K562 (cell line): ENCODE measurements around the gene CELA3B. TPM values are rescaled to one million over a fixed set of nuclear protein-coding genes. Genes with fewer than 3 reads are reported as not detected.

Experiments used
- ATAC-seq: fragments of 200-7000 bp; cut with Tn5 transposase; 3 replicates; pipeline ENCODE4 v1.9.1; 2020; ENCODE audit warnings: moderate library complexity
- BruUV-seq: library from RNA; stranded (reverse); fragments of 400-500 nt; replicated peaks from 2 replicates; lab custom pipeline; 2021; lab: Mats Ljungman, UMichigan
- CTCF ChIA-PET: fragments of 300-600 bp; formaldehyde crosslinking; extraction: SDS; loops from one replicate; lab custom pipeline; 2021; ENCODE audit warnings: low intra/inter-chr PET ratio; lab: Yijun Ruan, JAX
- POLR2A ChIA-PET: fragments of 300-600, 350-650 bp; sonication (Branson Sonifier 250); formaldehyde crosslinking; extraction: SDS; loops from one replicate; lab custom pipeline; 2021; ENCODE audit warnings: antibody characterized with exemption, inconsistent platforms; lab: Yijun Ruan, JAX
- DNase-seq, 4 experiments: peaks; one replicate each; pipeline versions ENCODE4 v3.0.0 to v3.0.0-alpha.2; 2011 to 2018; ENCODE audit warnings: low spot score in 3 of 4, mixed read lengths in 3 of 4; ENCODE audit errors: extremely low read depth in 1 of 4
- FAIRE-seq: peaks from 2 replicates; lab custom pipeline; 2011; peaks lifted over from hg19 to GRCh38; lab: Jason Lieb, UNC
- H2AFZ ChIP-seq: 2 replicates; pipeline ENCODE4 v1.6.0; 2011; ENCODE audit warnings: low read depth, low read length, control low read depth, inconsistent platforms
- H3K27ac ChIP-seq: fragments of 200-600 bp; 3 replicates; pipeline ENCODE4 v1.8.0; 2011; ENCODE audit warnings: low read depth, mild to moderate bottlenecking, control low read depth, inconsistent platforms, low read length, moderate library complexity, mixed read lengths; ENCODE audit errors: extremely low read depth
- H3K27me3 ChIP-seq, 2 experiments: fragments of 300-600 bp in 1 of 2; 2 replicates in 1 of 2; 3 replicates in 1 of 2; pipeline versions ENCODE4 v1.6.0 to v1.8.0; 2011; ENCODE audit warnings: inconsistent platforms in 2 of 2, low read length in 2 of 2, mild to moderate bottlenecking in 1 of 2, mixed read lengths in 1 of 2, moderate library complexity in 1 of 2; ENCODE audit not compliant: control insufficient read depth in 2 of 2, insufficient read depth in 2 of 2
- H3K36me3 ChIP-seq: fragments of 300-600 bp; 3 replicates; pipeline ENCODE4 v1.8.0; 2011; ENCODE audit warnings: mild to moderate bottlenecking, low read length, inconsistent platforms; ENCODE audit not compliant: control insufficient read depth, insufficient read depth
- H3K4me1 ChIP-seq, 2 experiments: fragments of 200-600 bp in 1 of 2; replicated peaks in 1 of 2; 2 replicates in 1 of 2; 3 replicates in 1 of 2; pipeline versions ENCODE4 v1.5.1 to v1.8.0; 2011; ENCODE audit warnings: inconsistent platforms in 2 of 2, low read length in 2 of 2, mild to moderate bottlenecking in 1 of 2, mixed read lengths in 1 of 2, moderate library complexity in 1 of 2; ENCODE audit not compliant: control insufficient read depth in 2 of 2, insufficient read depth in 2 of 2
- H3K4me2 ChIP-seq: 2 replicates; pipeline ENCODE4 v1.6.1; 2011; ENCODE audit warnings: low read length, control low read depth, inconsistent platforms, mixed read lengths; ENCODE audit not compliant: insufficient read depth
- H3K4me3 ChIP-seq: fragments of 200-600 bp; sonication (generic), shearing (Covaris generic); 2 replicates; pipeline ENCODE4 v1.5.1; 2016; ENCODE audit warnings: control low read depth, inconsistent platforms
- H3K79me2 ChIP-seq: fragments of 200-600 bp; 3 replicates; pipeline ENCODE4 v1.8.0; 2011; ENCODE audit warnings: low read length, inconsistent platforms; ENCODE audit not compliant: control insufficient read depth, insufficient read depth
- H3K9ac ChIP-seq, 2 experiments: 2 replicates each; pipeline versions ENCODE4 v1.6.0 to v1.6.1; 2011; ENCODE audit warnings: low read depth in 2 of 2, low read length in 2 of 2, control low read depth in 1 of 2, inconsistent platforms in 1 of 2, mild to moderate bottlenecking in 1 of 2, mixed read lengths in 1 of 2; ENCODE audit not compliant: insufficient read depth in 1 of 2
- H3K9me1 ChIP-seq: one replicate; pipeline ENCODE4 v1.6.0; 2011; ENCODE audit warnings: inconsistent platforms, mild to moderate bottlenecking, low read length, moderate library complexity; ENCODE audit not compliant: control insufficient read depth, insufficient read depth
- H3K9me3 ChIP-seq: replicated peaks from 2 replicates; pipeline ENCODE4 v1.5.1; 2011; ENCODE audit warnings: low read depth, low read length, inconsistent platforms; ENCODE audit not compliant: control insufficient read depth, insufficient read depth
- H4K20me1 ChIP-seq: replicated peaks from 2 replicates; pipeline ENCODE4 v1.6.1; 2011; ENCODE audit warnings: low read length, inconsistent platforms, mixed read lengths; ENCODE audit not compliant: control insufficient read depth, insufficient read depth
- BHLHE40 ChIP-seq: IDR thresholded peaks from 2 replicates; pipeline ENCODE4 v1.6.1; 2011; ENCODE audit warnings: low read length, improper control_type of control experiment
- CBFA2T3 ChIP-seq: fragments of 450-650 bp; IDR thresholded peaks from 2 replicates; pipeline ENCODE4 v1.6.1; 2017
- ETV5 ChIP-seq: sonication (generic); formaldehyde crosslinking; IDR thresholded peaks from 2 replicates; pipeline ENCODE4 v1.4.0; 2020; ENCODE audit warnings: low read depth, mild to moderate bottlenecking, missing genetic modification reagents
- JUND ChIP-seq, 2 experiments: IDR thresholded peaks; 2 replicates in 1 of 2; 3 replicates in 1 of 2; pipeline ENCODE4 v1.6.1; 2011; ENCODE audit warnings: borderline replicate concordance in 2 of 2, low read depth in 2 of 2, low read length in 2 of 2, improper control_type of control experiment in 1 of 2, missing biosample characterization in 1 of 2, missing genetic modification characterization in 1 of 2, missing genetic modification reagents in 1 of 2
- MAZ ChIP-seq, 2 experiments: fragments of 450-650 bp in 1 of 2; sonication (generic) in 1 of 2; formaldehyde crosslinking; IDR thresholded peaks in 1 of 2; conservative IDR thresholded peaks in 1 of 2; 2 replicates each; pipeline versions ENCODE4 v1.4.0 to v1.5.0; 2020; ENCODE audit warnings: mild to moderate bottlenecking in 1 of 2, missing genetic modification reagents in 1 of 2
- NR2C1 ChIP-seq, 2 experiments: fragments of 450-650 bp; IDR thresholded peaks; 2 replicates each; pipeline ENCODE4 v1.6.1; 2017; ENCODE audit warnings: mild to moderate bottlenecking in 2 of 2, antibody characterized with exemption in 1 of 2, inconsistent platforms in 1 of 2, missing compliant biosample characterization in 1 of 2, missing genetic modification characterization in 1 of 2
- POLR2G ChIP-seq: fragments of 200-400 bp; formaldehyde crosslinking; IDR thresholded peaks from 2 replicates; pipeline ENCODE4 v1.6.1; 2017; ENCODE audit warnings: low read depth, mild to moderate bottlenecking, antibody characterized with exemption, low read length, moderate library complexity
- RBM25 ChIP-seq: fragments of 200-400 bp; formaldehyde crosslinking; IDR thresholded peaks from 2 replicates; pipeline ENCODE4 v1.6.1; 2018; ENCODE audit warnings: low read length, low read depth, moderate library complexity; ENCODE audit not compliant: severe bottlenecking
- RNF2 ChIP-seq: sonication (generic); IDR thresholded peaks from 2 replicates; pipeline ENCODE4 v1.6.1; 2016
- STAT5A ChIP-seq: IDR thresholded peaks from 2 replicates; pipeline ENCODE4 v1.6.1; 2012; ENCODE audit warnings: low read length, inconsistent platforms, borderline replicate concordance
- TCF7L2 ChIP-seq: fragments of 150-350 bp; IDR thresholded peaks from 2 replicates; pipeline ENCODE4 v1.6.1; 2016; ENCODE audit warnings: low read depth, mild to moderate bottlenecking, low read length, moderate library complexity
- ZBTB1 ChIP-seq: sonication (generic); formaldehyde crosslinking; IDR thresholded peaks from 2 replicates; pipeline ENCODE4 v1.8.1; 2023; ENCODE audit warnings: missing genetic modification reagents, low read depth, mild to moderate bottlenecking, borderline replicate concordance
- ZNF347 ChIP-seq: fragments of 450-650 bp; formaldehyde crosslinking; IDR thresholded peaks from 2 replicates; pipeline ENCODE4 v1.4.0; 2020; ENCODE audit warnings: low read depth, mild to moderate bottlenecking, moderate library complexity
- WGBS: fragments of 100-300 bp; shearing (Covaris generic); methylation state at CpG from one replicate; pipeline ENCODE4 v1.1.6; 2016; ENCODE audit warnings: low coverage, mixed read lengths; ENCODE audit not compliant: insufficient coverage; ENCODE audit errors: missing lambda C conversion rate; 5-methylcytosine and 5-hydroxymethylcytosine counted together
- in situ Hi-C: fragments of 300-500 bp; cut with MboI; formaldehyde crosslinking; loops from 4 replicates; pipeline ENCODE4 v1.15.0; 2018; ENCODE audit warnings: inconsistent platforms, mixed read lengths
- intact Hi-C: fragments of 100-400 bp; cut with micrococcal nuclease; formaldehyde crosslinking; loops from 2 replicates; pipeline ENCODE4 v1.14.2; 2022
- polyA plus RNA-seq, 8 experiments: library from polyadenylated mRNA; depleted of rRNA in 4 of 8; stranded (reverse) in 5 of 8; unstranded in 3 of 8; fragments of >200 nt; fragmentation: Nextera tagmentation in 2 of 8; fragmentation: Illumina TruSeq in 1 of 8; extraction: Ambion mirVana in 2 of 8; extraction: Trizol in 1 of 8; gene quantifications; 2 replicates each; pipeline versions ENCODE4 v1.2.1 to v1.2.3, GENCODE V29; 2011 to 2014; ENCODE audit warnings: inconsistent platforms in 1 of 8, missing spikeins in 1 of 8
- total RNA-seq, 7 experiments: library from RNA; depleted of rRNA in 6 of 7; stranded (reverse); fragments of >200 nt in 6 of 7; fragmentation: Illumina TruSeq in 2 of 7; extraction: Trizol in 2 of 7; gene quantifications; 2 replicates each; pipeline versions ENCODE4 v1.2.1 to v1.2.3, GENCODE V29; 2011 to 2021; ENCODE audit warnings: low replicate concordance in 1 of 7
- TF ChIP-seq, protein P1 (sequence below): fragments of 450-650 bp; IDR thresholded peaks from 2 replicates; pipeline ENCODE4 v1.6.1; 2016; ENCODE audit warnings: mild to moderate bottlenecking
- TF ChIP-seq, protein P2 (sequence below): fragments of 250-450 bp; sonication (Bioruptor Pico); IDR thresholded peaks from 2 replicates; pipeline ENCODE4 v1.8.0; 2022; ENCODE audit warnings: inconsistent platforms

CELA3B gene
- total and polyA plus RNA-seq, 9 of the 15 experiments (the other 6 are each of a cell fraction or from before 2014, with no cell fraction given): 3.1 TPM; not detected in 8

DNA sequence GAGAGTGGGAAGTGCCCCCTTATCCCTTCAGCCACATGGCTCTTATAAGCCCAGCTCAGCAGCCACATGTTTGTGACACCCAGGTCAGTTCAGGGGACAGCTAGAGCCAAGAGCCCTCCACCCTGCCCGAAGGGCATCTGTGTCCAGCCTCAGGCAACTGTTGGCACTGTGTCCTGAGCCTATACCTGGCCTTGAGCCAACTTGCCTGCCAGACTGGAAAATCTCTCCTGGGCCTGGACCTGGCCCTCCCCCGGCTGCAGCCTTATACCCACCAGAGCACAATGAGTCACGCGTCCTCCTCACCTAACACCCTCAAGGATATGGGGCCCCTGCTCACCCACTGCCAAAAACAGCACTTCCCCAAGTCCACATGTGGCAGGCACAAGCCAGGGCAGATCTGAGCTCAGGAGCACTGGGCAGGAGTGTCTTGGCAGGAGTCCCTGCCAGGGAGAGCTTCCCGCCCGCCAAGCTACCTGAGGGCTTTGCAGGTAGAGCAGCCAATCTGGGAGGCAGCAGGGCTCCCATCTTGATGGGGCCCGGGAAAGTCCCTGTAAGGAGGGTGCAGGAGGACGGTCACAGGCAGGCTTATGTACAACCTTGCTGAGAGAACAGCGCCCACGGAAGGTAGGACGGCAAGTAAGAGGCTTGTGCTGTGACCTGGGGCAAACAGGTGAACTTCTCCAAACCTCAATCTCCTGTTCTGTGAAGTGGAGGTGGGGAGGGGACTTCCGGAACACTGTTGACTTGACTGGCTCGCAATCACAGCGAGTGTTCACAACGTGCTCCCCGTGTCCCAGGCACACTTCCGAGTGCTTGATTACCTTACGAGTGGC is 19.9 kb upstream of the CELA3B start (continued):
- TF ChIP-seq JUND (IDR thresholded peaks at IDR 0.05; ENCODE audit: borderline replicate concordance, low read depth, low read length) (peak; percentile 50; the same call in 1 of the 2 replicates), JUND (tag; IDR thresholded peaks at IDR 0.05; ENCODE audit: borderline replicate concordance, low read depth, low read length) (0 out of 3 replicates have a peak, but pooled peaks have one; percentile 31), ZBTB1 (no peak), ETV5 (no peak), MAZ (CRISPR knock-in tag; conservative IDR thresholded peaks at IDR 0.05 in 1 of 2, IDR thresholded peaks at IDR 0.05 in 1 of 2) (0 out of 4 replicates have a peak, but pooled peaks of 1 of the 2 experiments have one; percentile 22), CBFA2T3 (0 out of 2 replicates have a peak, but pooled peaks have one; percentile 34)

DNA sequence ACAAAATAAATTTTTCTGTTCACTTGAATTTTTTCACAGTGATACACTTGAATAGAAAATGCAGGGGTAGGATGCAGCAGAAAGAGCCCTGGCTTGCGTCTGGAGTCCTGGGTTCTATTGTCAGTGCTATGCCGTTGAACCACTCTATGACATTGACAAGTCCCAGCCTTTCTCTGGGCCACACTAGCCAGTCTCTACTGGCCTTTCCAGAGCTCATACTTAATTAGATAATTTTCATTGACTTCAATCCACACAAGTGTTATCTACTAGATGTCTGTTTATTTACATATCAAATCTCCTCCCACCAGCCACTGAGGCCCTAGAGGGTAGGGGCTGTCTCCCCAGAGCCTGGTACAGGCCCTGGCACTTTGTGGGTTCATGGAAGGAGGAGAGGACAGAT is 15.5 kb upstream of the CELA3B start:
- H3K4me3 ChIP-seq: no peak overlapping the region
- no peak for DNase-seq
- no peaks in the 10 kb centered on the region for H3K9me3 ChIP-seq
- intact Hi-C loops: loop anchor here (5.0 to 10.0 kb wide), 3 partner anchors 63 to 447 kb away; no protein-coding TSS in a partner anchor
- ATAC-seq: no peak
- H3K27ac ChIP-seq: no peak overlapping the region
- POLR2A ChIA-PET: interaction anchor here (0.9 to 1.9 kb wide), 3 partner anchors 10 to 179 kb away, joined by 3 to 5 read pairs (median 3); partner anchors contain the start of gene USP48
- H2AFZ ChIP-seq: no peak overlapping the region
- H3K4me1 ChIP-seq: peaks cover 14 to 19% of the 10 kb centered on the region in 2 experiments
- H3K79me2 ChIP-seq: no peaks in the 10 kb centered on the region
- no TSS peak for BruUV-seq
- no peaks in the 10 kb centered on the region for H3K9me1 ChIP-seq
- 66% methylated on average over 2 of the region's 2 CpGs for WGBS
- peak overlapping the region in 1 of 2 experiments; percentile 84; a peak in 1 of 4 replicates for H3K9ac ChIP-seq
- in situ Hi-C loops: no loop called here
- no peak overlapping the region for H3K4me2 ChIP-seq
- H3K27me3 ChIP-seq: peaks cover 1 to 3% of the 10 kb centered on the region in 2 experiments; a peak in 2 of 5 replicates
- no peak for FAIRE-seq
- no peaks in the 10 kb centered on the region for H3K36me3 ChIP-seq
- H4K20me1 ChIP-seq: no peaks in the 10 kb centered on the region
- CTCF ChIA-PET: no interaction called here
- no peak for TF ChIP-seq NR2C1 (IDR thresholded peaks at IDR 0.05)
- TF ChIP-seq NR2C1 (tag; IDR thresholded peaks at IDR 0.05): no peak
- TF ChIP-seq, protein P1, sequence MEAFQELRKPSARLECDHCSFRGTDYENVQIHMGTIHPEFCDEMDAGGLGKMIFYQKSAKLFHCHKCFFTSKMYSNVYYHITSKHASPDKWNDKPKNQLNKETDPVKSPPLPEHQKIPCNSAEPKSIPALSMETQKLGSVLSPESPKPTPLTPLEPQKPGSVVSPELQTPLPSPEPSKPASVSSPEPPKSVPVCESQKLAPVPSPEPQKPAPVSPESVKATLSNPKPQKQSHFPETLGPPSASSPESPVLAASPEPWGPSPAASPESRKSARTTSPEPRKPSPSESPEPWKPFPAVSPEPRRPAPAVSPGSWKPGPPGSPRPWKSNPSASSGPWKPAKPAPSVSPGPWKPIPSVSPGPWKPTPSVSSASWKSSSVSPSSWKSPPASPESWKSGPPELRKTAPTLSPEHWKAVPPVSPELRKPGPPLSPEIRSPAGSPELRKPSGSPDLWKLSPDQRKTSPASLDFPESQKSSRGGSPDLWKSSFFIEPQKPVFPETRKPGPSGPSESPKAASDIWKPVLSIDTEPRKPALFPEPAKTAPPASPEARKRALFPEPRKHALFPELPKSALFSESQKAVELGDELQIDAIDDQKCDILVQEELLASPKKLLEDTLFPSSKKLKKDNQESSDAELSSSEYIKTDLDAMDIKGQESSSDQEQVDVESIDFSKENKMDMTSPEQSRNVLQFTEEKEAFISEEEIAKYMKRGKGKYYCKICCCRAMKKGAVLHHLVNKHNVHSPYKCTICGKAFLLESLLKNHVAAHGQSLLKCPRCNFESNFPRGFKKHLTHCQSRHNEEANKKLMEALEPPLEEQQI: no peak
- no peak for TF ChIP-seq TCF7L2
- TF ChIP-seq, protein P2, sequence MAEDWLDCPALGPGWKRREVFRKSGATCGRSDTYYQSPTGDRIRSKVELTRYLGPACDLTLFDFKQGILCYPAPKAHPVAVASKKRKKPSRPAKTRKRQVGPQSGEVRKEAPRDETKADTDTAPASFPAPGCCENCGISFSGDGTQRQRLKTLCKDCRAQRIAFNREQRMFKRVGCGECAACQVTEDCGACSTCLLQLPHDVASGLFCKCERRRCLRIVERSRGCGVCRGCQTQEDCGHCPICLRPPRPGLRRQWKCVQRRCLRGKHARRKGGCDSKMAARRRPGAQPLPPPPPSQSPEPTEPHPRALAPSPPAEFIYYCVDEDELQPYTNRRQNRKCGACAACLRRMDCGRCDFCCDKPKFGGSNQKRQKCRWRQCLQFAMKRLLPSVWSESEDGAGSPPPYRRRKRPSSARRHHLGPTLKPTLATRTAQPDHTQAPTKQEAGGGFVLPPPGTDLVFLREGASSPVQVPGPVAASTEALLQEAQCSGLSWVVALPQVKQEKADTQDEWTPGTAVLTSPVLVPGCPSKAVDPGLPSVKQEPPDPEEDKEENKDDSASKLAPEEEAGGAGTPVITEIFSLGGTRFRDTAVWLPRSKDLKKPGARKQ: no peak
- no peak for TF ChIP-seq RBM25
- no peak for TF ChIP-seq RNF2
- TF ChIP-seq BHLHE40: no peak
- TF ChIP-seq POLR2G: no peak
- no peak for TF ChIP-seq ZNF347
- no peak for TF ChIP-seq STAT5A
